ENCODE measurements around the gene KLC1.

The KLC1 gene

GRCh38 chr14:103705504-103706284 is 76.7 kb downstream of the KLC1 start:
- DNase-seq, result no peak

- DNase-seq, result no peak
Measured at GRCh38 chr14:103706551-103707328, 77.7 kb downstream of the KLC1 start.

- no peak for DNase-seq
Measured at GRCh38 chr14:103707329-103708263, 78.6 kb downstream of the KLC1 start.

- no peak for DNase-seq
Measured at GRCh38 chr14:103708750-103709187, 79.8 kb downstream of the KLC1 start.

- no peak for DNase-seq
Measured at GRCh38 chr14:103709814-103710213, 80.8 kb downstream of the KLC1 start.

- DNase-seq, result no peak
Measured at GRCh38 chr14:103710771-103711377, 81.9 kb downstream of the KLC1 start.

DNA sequence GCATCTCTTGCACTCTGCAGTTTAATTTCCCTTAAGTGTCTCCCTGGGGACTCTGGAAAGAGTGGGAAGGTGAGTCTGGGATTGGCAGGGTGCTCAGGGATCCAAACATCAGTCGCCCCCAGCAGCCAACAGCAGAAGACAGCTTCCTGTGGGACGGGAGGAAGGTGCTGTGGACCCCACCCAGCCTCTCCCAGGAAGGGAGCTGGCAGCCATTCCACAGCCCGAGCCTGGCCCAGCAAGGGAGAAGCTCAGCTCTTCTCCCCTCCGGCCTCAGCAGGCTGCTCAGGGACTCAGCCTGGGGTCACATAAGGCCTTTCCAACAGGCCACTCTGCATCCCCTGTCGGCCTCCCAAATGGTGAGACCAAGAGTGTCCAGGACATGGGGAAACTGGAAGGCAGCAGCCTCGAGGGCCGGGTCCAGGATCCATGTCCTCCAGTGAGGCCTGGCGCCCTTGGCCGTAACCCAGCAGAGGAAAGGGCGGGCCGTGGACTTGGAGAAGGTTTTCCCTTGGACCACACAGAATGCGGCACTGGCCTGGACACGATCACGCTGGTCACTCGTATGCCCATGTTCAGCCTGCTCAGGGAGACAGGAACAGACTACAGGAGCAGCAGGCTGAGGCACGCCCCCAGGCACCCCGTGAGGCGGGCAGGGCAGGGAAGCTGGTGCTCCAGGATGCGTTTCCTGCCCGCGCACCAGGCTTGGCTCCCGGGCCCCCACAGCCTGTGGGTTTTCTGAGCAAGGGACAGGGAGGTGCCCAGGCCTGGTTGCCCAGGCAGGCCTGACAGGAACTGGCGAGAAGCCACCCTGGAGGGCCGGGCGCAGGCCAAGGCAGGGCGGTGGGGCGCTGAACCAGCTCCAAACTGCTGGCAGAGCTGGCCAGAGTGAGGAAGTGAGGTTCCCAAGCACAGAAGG is 82.8 kb downstream of the KLC1 start:
- no peak for DNase-seq

DNA sequence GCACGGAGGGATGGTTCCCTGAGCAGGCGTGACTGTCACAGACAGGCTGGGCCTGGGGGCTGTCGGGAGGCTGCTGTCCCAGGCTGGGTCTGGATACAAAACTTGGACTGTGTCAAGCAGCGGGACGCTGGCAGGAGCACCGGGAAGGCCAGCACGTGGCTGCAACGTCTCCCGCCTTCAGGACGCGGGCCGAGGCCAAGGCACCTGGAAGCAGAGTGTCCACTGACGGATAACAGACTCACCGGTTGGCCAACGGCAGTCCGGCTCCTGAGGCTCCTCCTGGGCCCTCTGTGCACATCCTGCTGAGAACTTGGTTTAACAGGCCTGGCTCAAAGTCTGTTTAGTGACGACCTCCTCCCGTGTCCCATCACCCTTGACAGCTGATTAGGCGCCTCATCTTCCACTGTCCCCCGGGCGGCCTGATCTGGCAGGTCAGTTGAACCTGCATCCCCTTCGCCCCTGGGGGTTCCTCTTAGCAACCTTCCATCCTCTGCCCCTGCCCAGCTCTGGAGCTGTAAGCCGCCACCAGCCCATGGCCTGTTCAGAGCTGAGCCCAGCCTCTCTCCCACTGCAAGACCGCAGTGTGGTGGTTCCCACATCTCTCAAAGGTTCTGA is 83.7 kb downstream of the KLC1 start:
- DNase-seq, result no peak

- DNase-seq, result no peak
Measured at GRCh38 chr14:103713304-103714062, 84.5 kb downstream of the KLC1 start.

GRCh38 chr14:103714063-103714724 is 85.2 kb downstream of the KLC1 start:
- DNase-seq, result no peak

DNA sequence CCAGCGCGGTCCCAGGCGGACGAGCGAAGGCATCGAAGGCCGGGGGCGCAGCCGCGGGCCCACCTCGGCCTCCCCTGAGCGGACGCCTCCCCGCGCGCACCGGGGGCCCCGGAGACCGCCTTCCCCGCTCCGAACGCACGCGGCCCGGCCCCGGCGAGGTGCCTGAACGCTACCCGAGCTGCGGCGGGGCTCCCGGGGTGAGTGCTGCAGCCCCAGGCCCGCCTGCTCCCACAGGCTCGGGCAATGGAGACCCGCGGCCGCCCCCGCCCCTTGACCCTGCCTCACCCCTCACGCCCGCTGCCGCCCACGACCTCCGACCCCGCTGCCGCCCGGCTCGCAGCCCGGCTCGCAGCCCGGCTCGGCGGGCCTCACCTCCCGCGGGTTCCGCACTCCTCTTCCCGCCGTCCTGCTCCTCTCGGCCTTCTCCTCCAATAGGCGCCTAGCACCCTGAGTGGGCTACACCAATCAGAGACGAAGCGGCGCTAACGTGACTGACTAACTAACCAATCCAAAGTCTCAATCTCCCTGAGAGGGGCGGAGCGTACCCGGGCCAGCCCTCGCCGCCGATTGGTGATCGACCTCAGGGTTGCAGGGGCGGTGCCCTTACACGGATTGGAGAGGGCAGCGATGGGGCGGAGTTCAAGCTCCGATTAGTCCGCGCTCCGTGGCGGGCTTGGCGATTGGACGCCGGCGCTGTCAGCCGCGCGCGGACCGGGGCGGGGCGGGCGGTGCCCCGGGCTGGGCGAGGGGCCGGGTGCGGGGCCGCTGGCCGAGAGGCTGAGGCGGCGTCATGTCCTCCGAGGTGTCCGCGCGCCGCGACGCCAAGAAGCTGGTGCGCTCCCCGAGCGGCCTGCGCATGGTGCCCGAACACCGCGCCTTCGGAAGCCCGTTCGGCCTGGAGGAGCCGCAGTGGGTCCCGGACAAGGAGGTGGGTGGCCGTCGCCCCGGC is 86.3 kb downstream of the KLC1 start, which contains the start of the genes XRCC3 and ZFYVE21:
XRCC3 (minus strand) TSS at position 400 of the 949 bp plus-strand sequence. CDS start 4,364 bp downstream, outside the sequence.
ZFYVE21 (plus strand) TSS at position 759 of the 949 bp plus-strand sequence; CDS start at position 791, 32 bp downstream.
- DNase-seq, result peak; percentile 99 to 100

GRCh38 chr14:103716091-103716801 is 87.2 kb downstream of the KLC1 start:
- DNase-seq, result no peak

GRCh38 chr14:103716899-103717411 is 87.9 kb downstream of the KLC1 start:
- no peak for DNase-seq

GRCh38 chr14:103718572-103718971 is 89.6 kb downstream of the KLC1 start:
- DNase-seq, result no peak

DNA sequence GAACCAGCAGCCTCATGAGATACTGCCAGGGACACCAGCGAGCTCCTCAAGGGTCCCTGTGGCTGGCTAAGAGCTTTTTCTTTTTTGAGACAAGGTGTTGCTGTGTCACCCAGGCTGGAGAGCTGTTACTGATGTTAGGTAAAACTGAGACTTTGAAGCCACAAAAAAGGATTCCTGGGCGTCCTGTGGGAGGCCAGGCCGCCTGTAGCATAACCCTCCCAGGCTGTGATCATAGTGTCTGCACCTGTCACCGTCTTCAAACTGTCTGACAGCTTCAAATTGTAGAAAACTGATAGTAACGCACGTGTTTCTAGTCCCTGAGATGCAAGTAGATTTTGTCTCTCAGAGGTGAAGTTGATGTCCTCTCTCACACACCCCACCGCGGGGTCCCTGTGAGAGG is 90.7 kb downstream of the KLC1 start:
- no peak for DNase-seq

DNA sequence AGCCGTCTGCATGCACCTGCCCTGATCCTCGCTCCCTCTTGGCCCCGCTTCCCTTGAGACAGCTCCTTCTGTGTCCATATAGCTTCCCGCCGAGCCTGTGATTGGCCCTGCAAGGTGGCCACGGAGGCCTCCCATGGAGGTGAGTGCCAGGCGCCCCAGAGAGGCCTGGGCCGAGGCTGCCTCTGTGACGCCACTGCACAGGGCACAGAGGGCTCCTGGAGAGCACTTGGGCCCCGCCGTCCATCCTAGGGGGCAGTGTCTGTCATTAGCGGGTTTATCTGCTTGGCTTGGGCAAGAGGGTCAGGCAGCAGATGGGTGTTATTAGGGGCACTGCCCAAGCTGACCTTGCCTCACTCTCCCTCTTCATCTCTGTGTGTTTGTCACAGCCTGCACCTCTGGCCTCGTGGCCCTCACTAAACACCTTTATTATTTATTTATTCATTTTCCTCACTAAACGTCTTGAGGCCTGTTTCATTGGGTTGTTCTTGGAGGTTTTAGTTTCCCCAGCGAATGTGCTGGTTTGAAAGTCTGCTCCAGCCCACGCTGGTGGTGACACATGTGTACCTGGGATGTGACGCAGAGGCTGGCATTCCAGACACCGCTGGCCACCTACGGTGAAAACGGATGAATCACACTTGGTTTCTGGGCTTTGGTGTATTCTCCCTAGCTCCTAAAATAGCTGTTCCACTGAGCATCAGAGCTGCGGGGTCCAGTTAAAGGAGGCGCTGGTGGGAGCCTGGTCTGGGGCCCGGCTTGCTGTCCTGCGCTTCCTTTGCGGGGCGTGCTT is 92.5 kb downstream of the KLC1 start:
- no peak for DNase-seq
